Breast epithelium (tissue), 3 donors: ENCODE results near the gene GON4L.

ENCODE experiments used
- CTCF ChIP-seq, 3 donors: fragments of 450-650 bp; IDR thresholded peaks; one replicate each; pipeline ENCODE4 v1.5.1; 2016 to 2017; ENCODE audit warnings: antibody characterized with exemption in 3 of 3, mild to moderate bottlenecking in 3 of 3, moderate library complexity in 3 of 3
- POLR2A ChIP-seq: fragments of 450-650 bp; IDR thresholded peaks from one replicate; pipeline ENCODE4 v1.6.1; 2016; ENCODE audit warnings: antibody characterized with exemption, mild to moderate bottlenecking, moderate library complexity
- POLR2AphosphoS5 ChIP-seq, 3 donors: sonication (generic); formaldehyde crosslinking; IDR thresholded peaks; one replicate each; pipeline ENCODE4 v1.6.1; 2017; ENCODE audit warnings: antibody characterized with exemption in 3 of 3

GRCh38 chr1:155801149-155801548 lies 55.9 kb downstream of the GON4L start:
- TF ChIP-seq CTCF (IDR thresholded peaks at IDR 0.05) (no peak), POLR2AphosphoS5 (IDR thresholded peaks at IDR 0.05) (no peak), POLR2A (no peak)
